HL-60 (cell line): ENCODE measurements around the gene DIS3L2.

Experiments used
- DNase-seq, 2 experiments: peaks; one replicate each; pipeline ENCODE4 v3.0.0-alpha.2; 2010 to 2020; ENCODE audit warnings: low read depth in 1 of 2, low spot score in 1 of 2
- H3K27ac ChIP-seq: fragments of 250-450 bp; sonication (Bioruptor Pico); replicated peaks from 2 replicates; pipeline ENCODE4 v1.5.1; 2020; ENCODE audit warnings: mild to moderate bottlenecking, moderate library complexity
- H3K27me3 ChIP-seq: fragments of 250-450 bp; sonication (Bioruptor Pico); 2 replicates; pipeline ENCODE4 v1.5.1; 2021; ENCODE audit warnings: mild to moderate bottlenecking, moderate library complexity; ENCODE audit not compliant: insufficient read depth, poor library complexity, severe bottlenecking
- H3K4me3 ChIP-seq: replicated peaks from 2 replicates; pipeline ENCODE4 v1.5.1; 2011; ENCODE audit warnings: mild to moderate bottlenecking, control low read depth, low read length; ENCODE audit not compliant: insufficient read depth
- CTCF ChIP-seq: IDR thresholded peaks from one replicate; pipeline ENCODE4 v1.5.1; 2011; ENCODE audit warnings: low read length, control low read depth, inconsistent platforms; ENCODE audit not compliant: insufficient read depth
- GABPA ChIP-seq: IDR thresholded peaks from 2 replicates; pipeline ENCODE4 v1.6.1; 2012; ENCODE audit warnings: low read depth
- POLR2AphosphoS5 ChIP-seq: IDR thresholded peaks from 2 replicates; pipeline ENCODE4 v1.6.1; 2012; ENCODE audit warnings: low read depth
- SPI1 ChIP-seq: IDR thresholded peaks from 2 replicates; pipeline ENCODE4 v1.6.1; 2012; ENCODE audit warnings: low read depth, mild to moderate bottlenecking, borderline replicate concordance
- TF ChIP-seq, protein P1 (sequence below): IDR thresholded peaks from 2 replicates; pipeline ENCODE4 v1.6.1; 2012; ENCODE audit warnings: low read depth; ENCODE audit not compliant: insufficient replicate concordance

DIS3L2 gene

DNA sequence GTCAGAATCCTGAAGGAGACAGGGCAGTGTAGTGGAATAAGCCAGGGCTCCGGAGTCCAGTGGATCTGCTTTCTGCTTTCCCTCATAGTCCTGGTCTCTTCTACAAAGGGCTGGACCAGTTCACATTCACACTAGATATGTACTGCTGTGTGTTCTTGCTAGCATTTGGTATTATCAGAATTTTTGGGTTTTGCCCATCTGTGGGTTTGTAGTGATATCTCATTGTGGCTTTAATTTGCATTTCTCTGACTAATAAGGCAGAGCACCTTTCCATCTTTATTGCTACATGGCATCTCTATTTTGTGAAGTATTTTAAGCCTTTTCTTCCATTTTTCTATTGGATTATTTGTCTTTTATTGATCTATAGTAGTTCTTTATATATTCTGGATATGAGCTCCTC lies 114.8 kb downstream of the DIS3L2 start:
- H3K4me3 ChIP-seq = no peak overlapping the region
- no peak overlapping the region for H3K27ac ChIP-seq
- DNase-seq = no peak
- TF ChIP-seq SPI1 = no peak
- TF ChIP-seq POLR2AphosphoS5 = no peak
- no peak for TF ChIP-seq GABPA
- no peak for TF ChIP-seq CTCF
- TF ChIP-seq, protein P1, sequence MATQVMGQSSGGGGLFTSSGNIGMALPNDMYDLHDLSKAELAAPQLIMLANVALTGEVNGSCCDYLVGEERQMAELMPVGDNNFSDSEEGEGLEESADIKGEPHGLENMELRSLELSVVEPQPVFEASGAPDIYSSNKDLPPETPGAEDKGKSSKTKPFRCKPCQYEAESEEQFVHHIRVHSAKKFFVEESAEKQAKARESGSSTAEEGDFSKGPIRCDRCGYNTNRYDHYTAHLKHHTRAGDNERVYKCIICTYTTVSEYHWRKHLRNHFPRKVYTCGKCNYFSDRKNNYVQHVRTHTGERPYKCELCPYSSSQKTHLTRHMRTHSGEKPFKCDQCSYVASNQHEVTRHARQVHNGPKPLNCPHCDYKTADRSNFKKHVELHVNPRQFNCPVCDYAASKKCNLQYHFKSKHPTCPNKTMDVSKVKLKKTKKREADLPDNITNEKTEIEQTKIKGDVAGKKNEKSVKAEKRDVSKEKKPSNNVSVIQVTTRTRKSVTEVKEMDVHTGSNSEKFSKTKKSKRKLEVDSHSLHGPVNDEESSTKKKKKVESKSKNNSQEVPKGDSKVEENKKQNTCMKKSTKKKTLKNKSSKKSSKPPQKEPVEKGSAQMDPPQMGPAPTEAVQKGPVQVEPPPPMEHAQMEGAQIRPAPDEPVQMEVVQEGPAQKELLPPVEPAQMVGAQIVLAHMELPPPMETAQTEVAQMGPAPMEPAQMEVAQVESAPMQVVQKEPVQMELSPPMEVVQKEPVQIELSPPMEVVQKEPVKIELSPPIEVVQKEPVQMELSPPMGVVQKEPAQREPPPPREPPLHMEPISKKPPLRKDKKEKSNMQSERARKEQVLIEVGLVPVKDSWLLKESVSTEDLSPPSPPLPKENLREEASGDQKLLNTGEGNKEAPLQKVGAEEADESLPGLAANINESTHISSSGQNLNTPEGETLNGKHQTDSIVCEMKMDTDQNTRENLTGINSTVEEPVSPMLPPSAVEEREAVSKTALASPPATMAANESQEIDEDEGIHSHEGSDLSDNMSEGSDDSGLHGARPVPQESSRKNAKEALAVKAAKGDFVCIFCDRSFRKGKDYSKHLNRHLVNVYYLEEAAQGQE = no peak
- no peaks in the 10 kb centered on the region for H3K27me3 ChIP-seq

DNA sequence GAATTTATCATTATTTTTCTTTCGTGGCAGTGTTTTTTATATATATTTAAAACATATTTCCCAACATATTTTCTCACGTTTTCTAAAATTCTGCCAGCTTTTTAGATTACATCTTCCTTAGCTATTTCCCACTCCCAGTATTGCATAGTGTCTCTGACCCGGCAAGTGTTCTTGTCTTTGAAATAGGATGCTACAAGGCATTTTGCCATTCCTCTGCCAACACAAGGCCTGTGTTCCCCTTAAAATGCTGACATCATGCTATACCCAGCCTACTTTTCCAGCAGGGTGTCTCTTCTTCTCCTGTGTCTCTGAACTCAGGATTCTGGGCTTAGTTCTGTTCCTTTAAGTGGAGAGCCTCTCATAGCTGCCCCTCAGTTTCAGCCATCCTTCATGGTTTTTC lies 115.2 kb downstream of the DIS3L2 start:
- H3K4me3 ChIP-seq = no peak overlapping the region
- TF ChIP-seq POLR2AphosphoS5 = no peak
- TF ChIP-seq SPI1 = no peak
- no peak for TF ChIP-seq CTCF
- TF ChIP-seq GABPA = no peak
- DNase-seq = no peak
- H3K27ac ChIP-seq = no peak overlapping the region
- H3K27me3 ChIP-seq = no peaks in the 10 kb centered on the region

- Histone ChIP-seq H3K27ac (no peak overlapping the region), H3K27me3 (no peaks in the 10 kb centered on the region), H3K4me3 (no peak overlapping the region)
- TF ChIP-seq, protein P1 = no peak
- TF ChIP-seq POLR2AphosphoS5 = no peak
- TF ChIP-seq GABPA = no peak
- TF ChIP-seq SPI1 = no peak
- no peak for TF ChIP-seq CTCF
- DNase-seq = peak in 1 of 2 experiments; percentile 11
Measured at GRCh38 chr2:232085164-232085563, 123.7 kb downstream of the DIS3L2 start.

GRCh38 chr2:232085826-232086425 lies 124.4 kb downstream of the DIS3L2 start:
- Histone ChIP-seq H3K27me3 (no peaks in the 10 kb centered on the region), H3K4me3 (no peak overlapping the region), H3K27ac (no peak overlapping the region)
- no peak for TF ChIP-seq CTCF
- TF ChIP-seq SPI1 = no peak
- no peak for TF ChIP-seq GABPA
- TF ChIP-seq POLR2AphosphoS5 = no peak
- TF ChIP-seq, protein P1 = no peak
- no peak for DNase-seq
